Activated CD8-positive, alpha-beta T cell treated with anti-CD3 and anti-CD28 coated beads for 36 hours (primary cell): ENCODE data around the gene ATP6V0E1. TPM values are rescaled to one million over a fixed set of nuclear protein-coding genes. Genes with fewer than 3 reads are reported as not detected.
"Not testable (repeated sequence)": the region's sequence is repeated elsewhere in the genome, so short reads cannot be mapped to it uniquely, and the experiment has no call there.

Experiments used
- ATAC-seq: fragments of 200-7000 bp; cut with Tn5 transposase; one replicate; pipeline ENCODE4 v1.10.0; 2021; ENCODE audit warnings: mild to moderate bottlenecking, moderate library complexity
- CTCF ChIA-PET: fragments of 350-600 bp; sonication (Branson Sonifier 250); formaldehyde crosslinking; loops from one replicate; lab custom pipeline; 2021; ENCODE audit warnings: antibody characterized with exemption; lab: Charles Lee
- POLR2A ChIA-PET: fragments of 350-600 bp; sonication (Branson Sonifier 250); formaldehyde crosslinking; loops from one replicate; lab custom pipeline; 2021; ENCODE audit warnings: antibody characterized with exemption; lab: Charles Lee
- DNase-seq: peaks from one replicate; pipeline ENCODE4 v3.0.0-alpha.2; 2020
- H3K27ac Mint-ChIP-seq: one replicate; pipeline ENCODE4 v1.8.0; 2021; ENCODE audit warnings: mild to moderate bottlenecking, mixed read lengths
- H3K27me3 Mint-ChIP-seq: one replicate; pipeline ENCODE4 v1.8.0; 2021; ENCODE audit warnings: mixed read lengths
- H3K36me3 Mint-ChIP-seq: one replicate; pipeline ENCODE4 v1.8.0; 2021; ENCODE audit warnings: low read depth, mixed read lengths
- H3K4me1 Mint-ChIP-seq: one replicate; pipeline ENCODE4 v1.8.0; 2021; ENCODE audit warnings: low read depth, mixed read lengths
- H3K4me3 Mint-ChIP-seq: one replicate; pipeline ENCODE4 v1.8.0; 2021; ENCODE audit warnings: mild to moderate bottlenecking, moderate library complexity, mixed read lengths
- H3K9me3 Mint-ChIP-seq: one replicate; pipeline ENCODE4 v1.8.0; 2021; ENCODE audit warnings: mixed read lengths
- intact Hi-C: fragments of 100-400 bp; cut with micrococcal nuclease; formaldehyde crosslinking; loops from one replicate; pipeline ENCODE4 v1.10.0; 2022
- total RNA-seq, 2 experiments: library from RNA; stranded (reverse); gene quantifications; one replicate each; pipeline ENCODE4 v1.2.3, GENCODE V29; 2021
- TF ChIP-seq, protein P1 (sequence below): fragments of 200-600 bp; IDR thresholded peaks from one replicate; pipeline ENCODE4 v1.8.0; 2022; ENCODE audit warnings: antibody characterized with exemption, mild to moderate bottlenecking

The ATP6V0E1 gene
- total RNA-seq, 2 experiments from 2014 or later, result 68.0 to 79.8 TPM

DNA sequence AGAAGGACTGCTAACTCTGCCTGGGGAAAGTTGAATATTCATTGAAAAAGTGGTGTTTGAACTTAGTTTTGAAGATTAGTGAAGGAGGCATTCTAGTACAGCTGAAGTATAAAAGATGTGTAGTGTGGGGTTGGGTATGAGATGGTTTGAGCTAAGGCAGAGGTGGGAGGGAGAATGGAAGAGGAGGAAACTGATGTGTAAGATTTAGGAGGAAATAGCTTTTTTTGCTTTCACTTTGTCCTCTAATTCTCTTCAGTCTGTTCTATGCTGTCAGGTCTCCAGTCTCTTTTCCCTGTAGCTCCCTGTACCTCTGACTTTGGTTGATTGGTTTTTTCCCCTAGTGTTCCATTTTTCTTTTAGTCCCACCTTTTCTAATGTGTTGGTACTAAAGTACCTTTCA, 81.6 kb downstream of the ATP6V0E1 start:
- POLR2A ChIA-PET, result interaction anchor here (1.3 to 2.2 kb wide), 3 partner anchors 26 to 81 kb away, joined by 4 to 10 read pairs (median 8); partner anchors contain the start of gene ATP6V0E1

DNA sequence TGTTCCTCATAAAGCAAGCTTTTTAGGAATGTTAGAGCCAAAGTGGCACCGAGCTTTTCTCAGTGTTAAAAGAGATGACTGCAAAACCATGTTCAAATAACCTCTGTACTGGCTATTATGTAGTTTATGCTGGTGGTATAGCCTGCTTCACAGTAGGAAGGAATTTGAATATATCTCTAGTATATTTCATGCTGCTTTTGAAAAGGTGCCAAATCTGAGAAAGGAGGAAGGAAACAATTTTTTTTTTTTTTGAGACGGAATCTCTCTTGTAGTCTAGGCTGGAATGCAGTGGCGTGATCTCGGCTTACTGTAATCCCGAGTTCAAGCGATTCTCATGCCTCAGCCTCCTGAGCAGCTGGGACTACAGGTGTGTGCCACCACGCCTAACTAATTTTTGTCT, 86.1 kb downstream of the ATP6V0E1 start:
- Mint-ChIP-seq H3K4me3 (peak overlapping the region; percentile 21), H3K9me3 (no peaks in the 10 kb centered on the region), H3K27me3 (no peaks in the 10 kb centered on the region), H3K4me1 (peaks cover 53% of the 10 kb centered on the region), H3K36me3 (peaks cover 2% of the 10 kb centered on the region), H3K27ac (peak overlapping the region; percentile 61)
- ChIA-PET CTCF (no interaction called here), POLR2A (interaction anchor here (0.7 kb wide), 1 partner anchor 115 kb away, joined by 3 read pairs; no protein-coding TSS in a partner anchor)
- DNase-seq (no peak), ATAC-seq (no peak)
- TF ChIP-seq, protein P1, sequence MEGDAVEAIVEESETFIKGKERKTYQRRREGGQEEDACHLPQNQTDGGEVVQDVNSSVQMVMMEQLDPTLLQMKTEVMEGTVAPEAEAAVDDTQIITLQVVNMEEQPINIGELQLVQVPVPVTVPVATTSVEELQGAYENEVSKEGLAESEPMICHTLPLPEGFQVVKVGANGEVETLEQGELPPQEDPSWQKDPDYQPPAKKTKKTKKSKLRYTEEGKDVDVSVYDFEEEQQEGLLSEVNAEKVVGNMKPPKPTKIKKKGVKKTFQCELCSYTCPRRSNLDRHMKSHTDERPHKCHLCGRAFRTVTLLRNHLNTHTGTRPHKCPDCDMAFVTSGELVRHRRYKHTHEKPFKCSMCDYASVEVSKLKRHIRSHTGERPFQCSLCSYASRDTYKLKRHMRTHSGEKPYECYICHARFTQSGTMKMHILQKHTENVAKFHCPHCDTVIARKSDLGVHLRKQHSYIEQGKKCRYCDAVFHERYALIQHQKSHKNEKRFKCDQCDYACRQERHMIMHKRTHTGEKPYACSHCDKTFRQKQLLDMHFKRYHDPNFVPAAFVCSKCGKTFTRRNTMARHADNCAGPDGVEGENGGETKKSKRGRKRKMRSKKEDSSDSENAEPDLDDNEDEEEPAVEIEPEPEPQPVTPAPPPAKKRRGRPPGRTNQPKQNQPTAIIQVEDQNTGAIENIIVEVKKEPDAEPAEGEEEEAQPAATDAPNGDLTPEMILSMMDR, result no peak
- intact Hi-C loops, result no loop called here

More for the DNA sequence above, 81.6 kb downstream of the ATP6V0E1 start:
- ATAC-seq (peak; percentile 80), DNase-seq (no peak)
- Mint-ChIP-seq H3K4me3 (peak overlapping the region; percentile 67), H3K27ac (peak overlapping the region; percentile 87), H3K36me3 (peaks cover 3% of the 10 kb centered on the region), H3K4me1 (peaks cover 72% of the 10 kb centered on the region), H3K9me3 (no peaks in the 10 kb centered on the region), H3K27me3 (no peaks in the 10 kb centered on the region)
- intact Hi-C loops, result no loop called here
- CTCF ChIA-PET, result interaction anchor here (0.9 to 1.6 kb wide), 5 partner anchors 8 to 36 kb away, joined by 3 to 5 read pairs (median 3); no protein-coding TSS in a partner anchor
- TF ChIP-seq, protein P1, result no peak

DNA sequence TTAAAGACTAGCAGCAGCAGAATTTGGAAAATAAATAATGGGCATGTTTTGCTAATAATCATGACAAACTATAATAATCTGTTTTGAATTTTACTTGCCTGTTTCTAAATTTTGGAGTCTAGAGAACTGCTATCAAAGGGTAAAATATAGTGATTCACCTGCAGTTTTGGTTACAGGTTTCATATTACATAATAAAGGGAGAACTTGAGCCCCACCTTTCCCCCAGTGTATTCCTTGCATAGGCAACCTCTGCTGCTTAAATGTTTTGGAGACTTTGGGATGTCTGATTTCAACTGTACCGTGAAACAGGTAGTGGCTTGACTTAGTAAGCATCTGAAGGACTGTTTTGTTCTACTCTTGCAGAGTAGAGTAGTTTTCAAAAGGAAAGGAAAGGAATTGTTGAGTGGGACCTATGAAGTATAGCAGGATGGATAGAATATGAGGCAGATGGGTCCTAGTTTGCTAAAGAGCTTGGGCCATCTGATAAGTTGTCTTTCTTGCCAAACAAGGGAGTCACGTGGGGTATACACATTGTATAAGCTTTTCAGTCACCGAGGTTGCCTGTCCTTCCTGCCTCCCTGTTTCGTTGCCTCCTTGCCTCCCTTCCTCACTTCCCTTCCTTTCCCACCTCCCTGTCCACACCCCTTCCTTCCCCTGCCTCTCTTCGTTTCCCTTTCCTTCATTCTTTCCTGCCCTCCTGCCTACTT, 91.7 kb downstream of the ATP6V0E1 start:
- Mint-ChIP-seq H3K27ac (no peak overlapping the region), H3K36me3 (peaks cover 2% of the 10 kb centered on the region), H3K4me3 (no peak overlapping the region), H3K27me3 (no peaks in the 10 kb centered on the region), H3K9me3 (peaks cover 2% of the 10 kb centered on the region), H3K4me1 (peaks cover 36% of the 10 kb centered on the region)
- intact Hi-C loops, result no loop called here
- CTCF ChIA-PET, result no interaction called here
- ATAC-seq (no peak), DNase-seq (no peak)
- POLR2A ChIA-PET, result no interaction called here
- TF ChIP-seq, protein P1, result no peak

DNA sequence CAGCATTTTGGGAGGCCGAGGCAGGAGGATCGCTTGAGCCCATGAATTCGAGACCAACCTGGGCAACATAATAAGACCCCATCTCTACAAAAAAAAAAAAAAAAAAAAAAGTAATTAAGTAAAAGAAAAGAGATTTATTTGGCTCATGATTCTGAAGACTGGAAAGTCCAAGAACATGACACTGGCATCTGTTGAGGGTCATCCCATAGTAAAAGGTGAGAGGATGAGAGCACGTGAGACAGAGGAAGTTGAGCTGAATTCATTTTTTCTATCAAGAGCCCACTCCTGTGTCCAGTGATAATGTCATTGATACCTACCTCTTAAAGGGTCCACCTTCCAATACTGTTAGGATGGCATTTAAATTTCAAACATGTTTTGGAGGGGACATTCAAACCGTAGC, 92.4 kb downstream of the ATP6V0E1 start:
- ChIA-PET CTCF (no interaction called here), POLR2A (interaction anchor here (0.7 kb wide), 1 partner anchor 157 kb away, joined by 3 read pairs; no protein-coding TSS in a partner anchor)
- H3K27ac Mint-ChIP-seq, result no peak overlapping the region
- H3K9me3 Mint-ChIP-seq, result peaks cover 2% of the 10 kb centered on the region
- no peak for ATAC-seq
- H3K36me3 Mint-ChIP-seq, result peaks cover 2% of the 10 kb centered on the region
- intact Hi-C loops, result no loop called here
- H3K27me3 Mint-ChIP-seq, result no peaks in the 10 kb centered on the region
- no peak overlapping the region for H3K4me3 Mint-ChIP-seq
- no peak for DNase-seq
- peaks cover 37% of the 10 kb centered on the region for H3K4me1 Mint-ChIP-seq
- TF ChIP-seq, protein P1, result no peak

DNA sequence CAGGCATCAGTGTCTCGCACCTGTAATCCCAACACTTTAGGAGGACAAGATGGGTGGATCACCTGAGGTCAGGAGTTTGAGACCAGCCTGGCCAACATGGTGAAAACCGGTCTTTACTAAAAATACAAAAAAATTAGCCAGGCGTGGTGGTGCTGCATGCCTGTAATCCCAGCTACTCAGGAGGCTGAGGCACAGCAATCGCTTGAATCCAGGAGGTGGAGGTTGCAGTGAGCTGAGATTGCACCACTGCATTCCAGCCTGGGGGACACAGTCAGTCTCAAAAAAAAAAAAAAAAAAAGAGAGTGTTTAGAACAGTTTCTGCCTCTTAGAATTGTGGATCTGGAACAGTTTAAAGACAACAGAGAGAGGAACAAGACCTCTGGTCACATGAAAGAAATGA, 92.9 kb downstream of the ATP6V0E1 start:
- H3K27me3 Mint-ChIP-seq, ATAC-seq, H3K4me3 Mint-ChIP-seq, H3K36me3 Mint-ChIP-seq, H3K9me3 Mint-ChIP-seq, H3K27ac Mint-ChIP-seq, DNase-seq, intact Hi-C loops: not testable (repeated sequence)
- CTCF ChIA-PET, result interaction anchor here (0.6 kb wide), 1 partner anchor 277 kb away, joined by 3 read pairs; no protein-coding TSS in a partner anchor
- POLR2A ChIA-PET, result interaction anchor here (0.7 kb wide), 1 partner anchor 158 kb away, joined by 3 read pairs; no protein-coding TSS in a partner anchor
- H3K4me1 Mint-ChIP-seq, result peaks cover 38% of the 10 kb centered on the region
